GM12864 (cell line): ENCODE results near the gene FSD1.

ENCODE experiments used
- DNase-seq: peaks from one replicate; pipeline ENCODE4 v3.0.0-alpha.2; 2011; ENCODE audit warnings: low read depth
- H3K4me3 ChIP-seq: 2 replicates; pipeline ENCODE4 v1.5.1; 2011; ENCODE audit warnings: mild to moderate bottlenecking, low read depth, low read length, control low read depth
- TF ChIP-seq, protein P1 (sequence below): IDR thresholded peaks from 2 replicates; pipeline ENCODE4 v1.5.1; 2011; ENCODE audit warnings: low read depth, mild to moderate bottlenecking, moderate library complexity, low read length, control low read depth, inconsistent platforms; ENCODE audit errors: missing control alignments

Gene FSD1

DNA sequence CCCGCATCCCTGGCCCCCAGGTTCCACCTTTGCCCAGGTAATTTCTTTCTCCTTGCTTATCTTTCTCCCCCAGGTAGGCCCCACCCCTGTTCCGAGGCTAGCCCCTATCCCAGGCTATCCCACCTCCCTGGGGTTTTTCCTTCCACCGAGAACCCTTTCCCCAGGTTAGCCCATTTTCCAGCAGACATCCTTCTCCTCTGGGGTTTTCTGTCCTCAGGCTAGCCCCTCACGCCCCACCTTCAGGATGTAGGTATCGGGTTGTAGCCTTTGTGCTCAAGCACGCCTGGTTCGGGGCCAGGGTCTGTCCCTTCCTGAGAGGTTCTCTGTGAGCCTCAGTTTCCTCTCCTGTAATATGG is 837 bp downstream of the FSD1 start:
- no peak for DNase-seq
- TF ChIP-seq, protein P1, sequence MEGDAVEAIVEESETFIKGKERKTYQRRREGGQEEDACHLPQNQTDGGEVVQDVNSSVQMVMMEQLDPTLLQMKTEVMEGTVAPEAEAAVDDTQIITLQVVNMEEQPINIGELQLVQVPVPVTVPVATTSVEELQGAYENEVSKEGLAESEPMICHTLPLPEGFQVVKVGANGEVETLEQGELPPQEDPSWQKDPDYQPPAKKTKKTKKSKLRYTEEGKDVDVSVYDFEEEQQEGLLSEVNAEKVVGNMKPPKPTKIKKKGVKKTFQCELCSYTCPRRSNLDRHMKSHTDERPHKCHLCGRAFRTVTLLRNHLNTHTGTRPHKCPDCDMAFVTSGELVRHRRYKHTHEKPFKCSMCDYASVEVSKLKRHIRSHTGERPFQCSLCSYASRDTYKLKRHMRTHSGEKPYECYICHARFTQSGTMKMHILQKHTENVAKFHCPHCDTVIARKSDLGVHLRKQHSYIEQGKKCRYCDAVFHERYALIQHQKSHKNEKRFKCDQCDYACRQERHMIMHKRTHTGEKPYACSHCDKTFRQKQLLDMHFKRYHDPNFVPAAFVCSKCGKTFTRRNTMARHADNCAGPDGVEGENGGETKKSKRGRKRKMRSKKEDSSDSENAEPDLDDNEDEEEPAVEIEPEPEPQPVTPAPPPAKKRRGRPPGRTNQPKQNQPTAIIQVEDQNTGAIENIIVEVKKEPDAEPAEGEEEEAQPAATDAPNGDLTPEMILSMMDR = no peak
- H3K4me3 ChIP-seq = no peak overlapping the region

DNA sequence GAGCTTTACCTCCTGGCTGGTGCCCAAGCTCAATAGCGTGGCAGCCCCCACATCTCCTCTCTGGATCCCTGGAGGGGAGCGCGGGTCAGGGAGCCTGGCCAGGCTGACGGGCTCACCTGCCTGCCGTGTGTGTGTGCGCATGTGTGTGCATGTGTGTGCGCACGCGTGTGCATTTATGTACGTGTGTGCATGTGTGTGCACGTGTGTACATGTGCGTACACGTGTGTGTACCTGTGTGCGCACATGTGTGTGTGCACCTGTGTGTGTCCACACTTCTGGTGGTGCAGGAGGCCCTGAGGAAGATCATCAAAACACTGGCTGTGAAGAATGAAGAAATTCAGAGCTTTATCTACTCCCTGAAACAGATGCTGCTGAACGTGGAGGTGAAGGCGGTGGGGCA is 1.3 kb downstream of the FSD1 start:
- H3K4me3 ChIP-seq = no peak overlapping the region
- DNase-seq = no peak
- TF ChIP-seq, protein P1 = no peak

DNA sequence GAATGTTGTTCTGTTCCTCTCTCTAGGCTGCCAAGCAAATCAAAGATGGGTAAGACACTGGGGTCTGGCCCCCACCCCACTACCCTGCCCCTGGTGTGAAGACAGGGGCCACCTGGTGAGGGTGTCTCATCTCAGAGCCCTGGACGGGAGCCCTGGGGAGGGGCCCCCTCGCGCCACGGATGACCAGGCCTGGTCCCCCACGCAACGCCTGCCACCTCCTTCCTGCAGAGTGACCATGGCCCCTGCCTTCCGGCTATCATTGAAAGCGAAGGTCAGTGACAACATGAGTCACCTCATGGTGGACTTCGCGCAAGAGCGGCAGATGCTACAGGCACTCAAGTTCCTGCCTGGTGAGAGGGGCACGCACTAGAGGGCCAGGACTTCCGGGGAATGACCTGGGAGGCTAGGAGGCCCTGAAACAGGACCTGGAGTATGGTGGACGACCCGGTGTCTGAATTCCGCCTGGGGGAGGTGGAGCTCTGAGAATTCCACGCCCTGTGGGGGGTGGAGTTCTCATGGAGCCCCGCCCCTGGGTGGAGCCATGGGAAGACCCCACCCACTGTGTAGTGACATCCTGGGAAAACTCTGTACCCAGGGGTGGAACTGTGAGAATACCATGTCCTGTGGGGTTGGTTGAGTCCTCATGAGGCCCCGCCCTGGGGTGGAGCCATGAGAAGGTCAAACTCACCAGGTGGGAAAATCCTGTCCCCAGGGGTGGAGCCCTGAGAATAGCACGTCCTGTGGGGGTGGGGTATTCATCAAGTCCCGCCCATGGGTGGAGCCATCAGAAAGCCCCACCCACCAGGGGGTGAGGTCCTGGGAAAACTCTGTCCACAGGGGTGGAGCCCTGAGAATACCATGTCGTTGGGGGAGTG is 6.1 kb downstream of the FSD1 start:
- TF ChIP-seq, protein P1 = no peak
- DNase-seq = no peak

DNA sequence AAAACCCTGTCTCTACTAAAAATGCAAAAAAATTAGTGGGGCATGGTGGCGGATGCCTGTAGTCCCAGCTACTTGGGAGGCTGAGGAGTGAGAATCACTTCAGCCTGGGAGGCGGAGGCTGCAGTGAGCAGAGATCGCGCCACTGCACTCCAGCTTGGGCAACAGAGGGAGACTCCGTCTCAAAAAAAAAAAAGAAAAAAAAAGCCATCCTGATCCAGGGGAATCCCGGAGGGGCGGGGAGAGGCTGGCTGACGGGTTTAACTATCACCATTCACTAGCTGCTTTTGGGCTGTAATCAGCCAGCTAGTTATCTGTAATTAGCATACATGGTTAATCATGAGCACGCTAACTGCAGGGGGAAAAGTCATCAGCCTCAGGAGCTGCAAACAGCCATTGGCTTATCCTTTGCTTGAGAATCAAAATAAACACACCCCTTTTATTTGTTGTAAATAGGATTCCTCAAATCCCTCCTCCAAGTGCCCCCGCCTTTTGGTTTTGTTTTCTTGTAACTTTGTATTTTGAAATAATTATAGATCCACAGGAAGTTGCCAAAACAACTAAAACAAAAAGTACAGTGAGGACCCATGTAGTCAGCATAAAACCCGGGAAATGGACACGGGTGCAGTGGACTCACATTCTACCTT is 9.6 kb downstream of the FSD1 start:
- DNase-seq = no peak
- no peak overlapping the region for H3K4me3 ChIP-seq
- TF ChIP-seq, protein P1 = no peak

More for the DNA sequence above, 6.1 kb downstream of the FSD1 start:
- H3K4me3 ChIP-seq = no peak overlapping the region

DNA sequence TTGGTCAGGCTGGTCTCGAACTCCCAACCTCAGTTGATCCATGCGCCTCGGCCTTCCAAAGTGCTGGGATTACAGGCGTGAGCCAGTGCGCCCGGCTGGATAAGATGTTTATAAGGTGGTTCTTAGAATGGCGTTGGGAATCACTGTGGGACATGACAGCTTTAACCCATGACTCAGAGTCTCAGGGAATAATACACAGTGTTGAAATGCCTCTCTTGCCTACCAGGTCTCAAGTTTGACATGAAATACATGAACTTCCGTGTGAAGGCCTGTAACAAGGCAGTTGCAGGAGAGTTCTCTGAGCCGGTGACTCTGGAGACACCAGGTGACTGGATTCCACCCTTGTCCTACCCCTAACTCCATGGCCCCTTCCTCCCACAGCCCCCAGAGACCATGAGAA is 12.6 kb downstream of the FSD1 start:
- H3K4me3 ChIP-seq = no peak overlapping the region
- DNase-seq = no peak
- TF ChIP-seq, protein P1 = no peak

DNA sequence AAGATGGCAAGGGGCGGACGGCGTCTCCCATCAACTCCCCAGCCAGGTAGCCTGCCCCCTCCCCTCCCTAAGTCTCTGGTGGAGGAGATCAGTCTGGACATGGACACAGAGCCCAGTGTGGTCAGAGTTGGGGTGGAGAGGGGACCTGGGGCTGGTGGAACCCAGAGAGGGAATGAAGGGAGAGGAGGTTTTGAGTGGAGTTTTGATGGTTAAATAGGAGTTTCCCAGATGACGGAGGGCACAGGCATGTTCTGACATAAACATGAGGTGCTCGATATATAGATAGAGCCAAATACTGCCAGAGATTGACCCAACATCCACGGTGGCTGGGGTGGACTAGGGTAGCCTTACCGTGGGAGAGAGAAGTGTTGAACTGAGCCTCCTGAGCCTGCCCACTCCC is 14.1 kb downstream of the FSD1 start:
- TF ChIP-seq, protein P1 = no peak
- H3K4me3 ChIP-seq = no peak overlapping the region
- no peak for DNase-seq
